Esophagus squamous epithelium (tissue), 5 donors: ENCODE results near the gene IQCE. TPM values are rescaled to one million over a fixed set of nuclear protein-coding genes. Genes with fewer than 3 reads are reported as not detected.

Experiments used
- DNase-seq: peaks from one replicate; lab custom pipeline; 2025; lab: John Stamatoyannopoulos, UW
- H3K27ac ChIP-seq, 4 donors: fragments of 200-600 bp; sonication (generic); one replicate each; pipeline ENCODE4 v1.5.1; 2016 to 2019; ENCODE audit warnings: mild to moderate bottlenecking in 1 of 4
- H3K27me3 ChIP-seq, 4 donors: fragments of 200-600 bp; sonication (generic); 1 replicate in 3 of 4; 2 replicates in 1 of 4; pipeline versions ENCODE4 v1.5.1 to v1.6.0; 2017 to 2021; ENCODE audit warnings: antibody characterized with exemption in 1 of 4
- H3K36me3 ChIP-seq, 3 donors: fragments of 200-600 bp; sonication (generic); one replicate each; pipeline ENCODE4 v1.5.1; 2016 to 2019
- H3K4me1 ChIP-seq, 3 donors: fragments of 200-600 bp; sonication (generic); one replicate each; pipeline ENCODE4 v1.5.1; 2017 to 2019
- H3K4me3 ChIP-seq, 4 donors: fragments of 200-600 bp; sonication (generic); 1 replicate in 3 of 4; 2 replicates in 1 of 4; pipeline ENCODE4 v1.5.1; 2016 to 2019; ENCODE audit warnings: mild to moderate bottlenecking in 2 of 4, moderate library complexity in 1 of 4
- H3K9me3 ChIP-seq, 3 donors: fragments of 200-600 bp; sonication (generic); one replicate each; pipeline ENCODE4 v1.5.1; 2016 to 2019
- POLR2A ChIP-seq, 4 donors: fragments of 450-650 bp; IDR thresholded peaks; one replicate each; pipeline ENCODE4 v1.6.1; 2017; ENCODE audit warnings: antibody characterized with exemption in 4 of 4, mild to moderate bottlenecking in 4 of 4, moderate library complexity in 3 of 4
- WGBS, 2 donors: methylation state at CpG; one replicate each; pipeline ENCODE4 v1.1.5; 2018; 5-methylcytosine and 5-hydroxymethylcytosine counted together
- intact Hi-C: fragments of 100-400 bp; cut with DNase I; formaldehyde crosslinking; loops from one replicate; pipeline ENCODE4 v1.15.0; 2022
- total RNA-seq, 4 donors: library from RNA; depleted of rRNA; stranded (reverse); fragments of >200 nt; gene quantifications; one replicate each; pipeline ENCODE4 v1.1.0, GENCODE V29; 2016
- TF ChIP-seq, protein P1 (sequence below), 6 experiments: fragments of 450-650 bp in 4 of 6; fragments of 200-600 bp in 2 of 6; sonication (generic) in 2 of 6; IDR thresholded peaks; one replicate each; pipeline ENCODE4 v1.5.1; 2016 to 2019; ENCODE audit warnings: antibody characterized with exemption in 6 of 6, mild to moderate bottlenecking in 4 of 6, moderate library complexity in 4 of 6
- donor health status: DM: yes; HTN: yes; CAD: no.

The IQCE gene
- total RNA-seq, 4 donors from 2014 or later: 4.5 to 10.6 (median 6.3) TPM

GRCh38 chr7:2612445-2613097 lies 53.8 kb downstream of the IQCE start:
- WGBS, 2 donors: 72 to 89% methylated on average over 9 of the region's 15 CpGs
- Histone ChIP-seq H3K27me3 (peaks cover 0 to 21% (median 0%) of the 10 kb centered on the region in 4 donors), H3K4me1 (peaks cover 12 to 45% (median 15%) of the 10 kb centered on the region in 3 donors), H3K27ac (no peak overlapping the region), H3K36me3 (peaks cover 0 to 8% (median 0%) of the 10 kb centered on the region in 3 donors), H3K9me3 (no peaks in the 10 kb centered on the region), H3K4me3 (no peak overlapping the region)
- no peak for TF ChIP-seq POLR2A (IDR thresholded peaks at IDR 0.05)
- TF ChIP-seq, protein P1, sequence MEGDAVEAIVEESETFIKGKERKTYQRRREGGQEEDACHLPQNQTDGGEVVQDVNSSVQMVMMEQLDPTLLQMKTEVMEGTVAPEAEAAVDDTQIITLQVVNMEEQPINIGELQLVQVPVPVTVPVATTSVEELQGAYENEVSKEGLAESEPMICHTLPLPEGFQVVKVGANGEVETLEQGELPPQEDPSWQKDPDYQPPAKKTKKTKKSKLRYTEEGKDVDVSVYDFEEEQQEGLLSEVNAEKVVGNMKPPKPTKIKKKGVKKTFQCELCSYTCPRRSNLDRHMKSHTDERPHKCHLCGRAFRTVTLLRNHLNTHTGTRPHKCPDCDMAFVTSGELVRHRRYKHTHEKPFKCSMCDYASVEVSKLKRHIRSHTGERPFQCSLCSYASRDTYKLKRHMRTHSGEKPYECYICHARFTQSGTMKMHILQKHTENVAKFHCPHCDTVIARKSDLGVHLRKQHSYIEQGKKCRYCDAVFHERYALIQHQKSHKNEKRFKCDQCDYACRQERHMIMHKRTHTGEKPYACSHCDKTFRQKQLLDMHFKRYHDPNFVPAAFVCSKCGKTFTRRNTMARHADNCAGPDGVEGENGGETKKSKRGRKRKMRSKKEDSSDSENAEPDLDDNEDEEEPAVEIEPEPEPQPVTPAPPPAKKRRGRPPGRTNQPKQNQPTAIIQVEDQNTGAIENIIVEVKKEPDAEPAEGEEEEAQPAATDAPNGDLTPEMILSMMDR (IDR thresholded peaks at IDR 0.05): no peak
- DNase-seq: no peak
- intact Hi-C loops: no loop called here

GRCh38 chr7:2613098-2613930 lies 54.5 kb downstream of the IQCE start:
- Histone ChIP-seq H3K36me3 (peaks cover 0 to 8% (median 0%) of the 10 kb centered on the region in 3 donors), H3K4me3 (no peak overlapping the region), H3K9me3 (no peaks in the 10 kb centered on the region), H3K4me1 (peaks cover 16 to 45% (median 20%) of the 10 kb centered on the region in 3 donors), H3K27ac (peak overlapping the region in 2 of 4 donors; percentile 18 to 50), H3K27me3 (peaks cover 0 to 29% (median 0%) of the 10 kb centered on the region in 4 donors)
- TF ChIP-seq, protein P1 (IDR thresholded peaks at IDR 0.05): no peak
- TF ChIP-seq POLR2A (IDR thresholded peaks at IDR 0.05): no peak
- intact Hi-C loops: no loop called here
- no peak for DNase-seq
- WGBS, 2 donors: 73 to 84% methylated on average over 12 to 13 of the region's 19 CpGs

DNA sequence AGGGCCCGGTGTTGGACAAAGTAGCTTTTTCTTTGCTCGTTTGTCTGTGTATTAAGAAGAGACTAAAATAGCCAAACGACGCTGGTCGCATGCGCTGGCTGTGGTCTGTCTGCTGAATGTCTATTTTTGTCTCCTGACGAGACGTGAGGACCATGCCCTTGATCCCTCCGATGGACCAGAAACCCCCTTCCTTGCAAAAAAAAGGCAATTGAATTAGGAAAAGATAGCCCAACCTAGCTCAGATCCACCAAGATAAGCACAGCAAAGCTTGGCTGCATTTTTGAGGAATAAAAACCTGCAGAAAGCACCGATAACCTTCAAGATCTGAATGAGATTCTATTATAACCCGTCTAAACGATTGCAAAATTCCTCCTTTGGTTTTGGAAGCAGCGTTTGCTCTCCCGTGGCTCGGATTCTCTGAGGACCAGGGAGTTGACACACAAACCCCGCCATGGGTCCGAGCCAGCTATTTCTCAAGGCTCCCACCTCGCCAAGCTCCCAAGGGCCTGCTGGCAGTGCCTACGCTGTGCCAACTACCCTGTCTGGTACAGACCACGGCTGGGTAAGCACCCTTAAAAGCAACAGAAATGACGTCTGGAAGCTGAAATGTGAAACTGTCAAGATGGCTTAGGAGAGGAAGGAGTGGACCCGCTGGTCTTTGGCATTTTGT lies 55.3 kb downstream of the IQCE start:
- Histone ChIP-seq H3K4me3 (peak overlapping the region in 1 of 4 donors; percentile 40), H3K36me3 (peaks cover 0 to 8% (median 0%) of the 10 kb centered on the region in 3 donors), H3K4me1 (peaks cover 19 to 49% (median 20%) of the 10 kb centered on the region in 3 donors), H3K9me3 (no peaks in the 10 kb centered on the region), H3K27ac (peak overlapping the region in 3 of 4 donors; percentile 7 to 50 (median 18)), H3K27me3 (peaks cover 0 to 36% (median 0%) of the 10 kb centered on the region in 4 donors)
- TF ChIP-seq POLR2A (IDR thresholded peaks at IDR 0.05): no peak
- TF ChIP-seq, protein P1 (IDR thresholded peaks at IDR 0.05): no peak
- no peak for DNase-seq
- intact Hi-C loops: no loop called here
- WGBS, 2 donors: 39 to 48% methylated on average over 18 to 21 of the region's 22 CpGs

- Histone ChIP-seq H3K36me3 (peaks cover 0 to 8% (median 0%) of the 10 kb centered on the region in 3 donors), H3K4me3 (peak overlapping the region in 1 of 4 donors; percentile 40), H3K9me3 (no peaks in the 10 kb centered on the region), H3K4me1 (peaks cover 19 to 54% (median 20%) of the 10 kb centered on the region in 3 donors), H3K27ac (peak overlapping the region in 2 of 4 donors; percentile 7 to 13), H3K27me3 (peaks cover 0 to 39% (median 0%) of the 10 kb centered on the region in 4 donors)
- intact Hi-C loops: no loop called here
- 38 to 50% methylated on average over 22 of the region's 22 CpGs for WGBS, 2 donors
- TF ChIP-seq POLR2A (IDR thresholded peaks at IDR 0.05): no peak
- DNase-seq: no peak
Measured at GRCh38 chr7:2614631-2615330, 56.0 kb downstream of the IQCE start.
